Esophagus (tissue), 2 donors: Measurements from ENCODE around the gene VPS41. TPM values are rescaled to one million over a fixed set of nuclear protein-coding genes. Genes with fewer than 3 reads are reported as not detected.
"Not testable (repeated sequence)": the region's sequence is repeated elsewhere in the genome, so short reads cannot be mapped to it uniquely, and the experiment has no call there.

Source experiments
- H3K27ac ChIP-seq, 2 donors: one replicate each; pipeline ENCODE4 v1.5.1; 2013; ENCODE audit warnings: low read depth in 2 of 2, mild to moderate bottlenecking in 2 of 2, inconsistent platforms in 1 of 2, low read length in 1 of 2, moderate library complexity in 1 of 2
- H3K27me3 ChIP-seq, 2 donors: one replicate each; pipeline ENCODE4 v1.6.1; 2013; ENCODE audit warnings: low read length in 2 of 2, control low read depth in 1 of 2, mild to moderate bottlenecking in 1 of 2; ENCODE audit not compliant: insufficient read depth in 2 of 2, control insufficient read depth in 1 of 2
- H3K36me3 ChIP-seq, 2 donors: one replicate each; pipeline ENCODE4 v1.6.1; 2013; ENCODE audit warnings: low read length in 1 of 2; ENCODE audit not compliant: control insufficient read depth in 2 of 2, insufficient read depth in 2 of 2
- H3K4me1 ChIP-seq, 2 donors: one replicate each; pipeline ENCODE4 v1.6.1; 2013; ENCODE audit warnings: low read length in 1 of 2; ENCODE audit not compliant: control insufficient read depth in 2 of 2, insufficient read depth in 2 of 2
- H3K4me3 ChIP-seq, 2 donors: one replicate each; pipeline ENCODE4 v1.5.1; 2013; ENCODE audit warnings: low read length in 2 of 2, mild to moderate bottlenecking in 2 of 2, low read depth in 1 of 2, moderate library complexity in 1 of 2
- H3K9me3 ChIP-seq, 2 donors: one replicate each; pipeline ENCODE4 v1.6.1; 2013; ENCODE audit warnings: mild to moderate bottlenecking in 2 of 2, low read depth in 1 of 2, low read length in 1 of 2, moderate library complexity in 1 of 2; ENCODE audit not compliant: control insufficient read depth in 2 of 2, insufficient read depth in 1 of 2
- WGBS, 2 donors: extraction: QIAGEN DNeasy Blood & Tissue Kit; methylation state at CpG; one replicate each; pipeline ENCODE4 v1.1.7; 2013; 5-methylcytosine and 5-hydroxymethylcytosine counted together
- polyA plus RNA-seq, 2 donors: library from polyadenylated mRNA; stranded (reverse); fragments of 200-250 nt; gene quantifications; one replicate each; pipeline ENCODE4 v1.2.3, GENCODE V29; 2013
- donor health status: healthy with polysubstance abuse.
- donor health status: Bipolar disorder and iron deficiency.

The VPS41 gene
- polyA plus RNA-seq, 2 donors: 6.5 to 8.6 TPM

GRCh38 chr7:38863601-38864291, 45.2 kb downstream of the VPS41 start:
- Histone ChIP-seq H3K36me3 (peaks cover 0 to 5% of the 10 kb centered on the region in 2 donors), H3K9me3 (no peaks in the 10 kb centered on the region), H3K27ac (no peak overlapping the region), H3K4me3 (no peak overlapping the region), H3K4me1 (no peaks in the 10 kb centered on the region), H3K27me3 (no peaks in the 10 kb centered on the region)
- WGBS, 2 donors: 54 to 60% methylated on average over 7 of the region's 7 CpGs

DNA sequence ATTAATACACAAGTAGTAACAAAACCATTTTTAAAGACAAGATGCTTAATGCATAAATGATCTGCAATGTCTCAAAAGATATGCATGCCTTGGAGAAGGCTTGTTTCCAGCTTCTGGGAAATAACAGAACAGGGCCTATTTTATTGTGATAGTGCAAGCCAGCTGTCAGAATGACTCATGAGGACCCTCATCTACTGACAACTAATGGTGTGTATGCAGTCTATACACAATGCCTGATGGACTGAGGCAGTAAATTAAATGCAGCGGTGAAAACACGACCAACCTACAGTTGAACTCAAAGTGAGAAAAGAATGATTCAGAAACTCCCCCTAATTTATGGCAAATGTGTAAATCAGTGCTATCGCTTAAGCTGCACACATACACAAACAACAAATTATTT, 46.3 kb downstream of the VPS41 start:
- no peaks in the 10 kb centered on the region for H3K27me3 ChIP-seq
- WGBS, 2 donors: 87 to 91% methylated on average over 3 of the region's 3 CpGs
- no peak overlapping the region for H3K27ac ChIP-seq
- no peaks in the 10 kb centered on the region for H3K9me3 ChIP-seq
- no peaks in the 10 kb centered on the region for H3K4me1 ChIP-seq
- no peak overlapping the region for H3K4me3 ChIP-seq
- no peaks in the 10 kb centered on the region for H3K36me3 ChIP-seq

DNA sequence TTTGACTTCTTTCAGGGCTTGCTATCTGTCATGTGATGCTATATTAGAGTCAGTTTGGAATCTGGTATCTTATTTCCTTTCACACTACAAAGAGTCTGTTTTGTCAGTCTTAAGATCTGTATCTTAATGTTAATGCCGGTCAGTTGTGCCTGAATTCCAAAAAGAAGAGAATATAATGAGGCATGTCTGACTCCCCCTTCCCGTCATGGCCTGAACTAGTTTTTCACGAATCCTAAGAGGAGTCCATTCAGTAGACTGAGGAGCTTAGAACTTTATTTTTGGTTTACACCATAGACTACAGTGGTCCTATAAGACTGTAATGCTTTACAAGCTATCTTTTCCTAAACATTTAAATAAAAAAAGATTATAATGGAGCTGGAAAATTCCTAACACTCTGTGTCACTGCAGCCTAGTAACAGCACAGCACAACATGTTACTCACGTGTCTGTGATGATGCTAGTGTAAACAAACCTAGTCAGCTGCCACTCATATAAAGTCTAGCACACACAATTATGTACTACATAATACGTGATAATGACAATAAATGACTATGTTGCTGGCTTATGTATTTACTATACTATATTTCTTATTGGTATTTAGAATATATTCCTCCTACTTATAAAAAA, 50.6 kb downstream of the VPS41 start:
- H3K27ac ChIP-seq: no peak overlapping the region
- H3K27me3 ChIP-seq: no peaks in the 10 kb centered on the region
- no peaks in the 10 kb centered on the region for H3K36me3 ChIP-seq
- H3K4me1 ChIP-seq: no peaks in the 10 kb centered on the region
- H3K4me3 ChIP-seq: no peak overlapping the region
- WGBS, 2 donors: 68 to 80% methylated on average over 5 of the region's 5 CpGs
- H3K9me3 ChIP-seq: no peaks in the 10 kb centered on the region

DNA sequence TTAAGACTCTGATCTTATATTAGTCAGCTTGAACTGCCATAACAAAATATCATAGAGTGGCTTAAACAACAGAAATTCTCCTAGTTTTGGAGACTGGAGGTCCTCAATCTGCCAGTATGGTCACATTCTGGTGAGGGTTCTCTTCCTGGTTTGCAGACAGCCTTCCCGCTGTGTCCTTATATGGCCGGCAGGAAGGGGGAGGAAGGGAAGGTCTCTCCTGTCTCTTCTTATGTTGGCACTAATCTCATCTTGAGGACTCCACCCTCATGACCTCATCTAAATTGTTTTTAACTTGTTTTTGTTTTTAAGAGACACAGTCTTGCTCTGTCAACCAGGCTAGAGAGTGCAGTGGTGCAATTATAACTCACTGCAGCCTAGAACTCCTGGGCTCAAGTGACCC, 53.1 kb downstream of the VPS41 start:
- WGBS, 2 donors: 86 to 98% methylated on average over 2 of the region's 2 CpGs
- Histone ChIP-seq H3K4me3 (no peak overlapping the region), H3K4me1 (no peaks in the 10 kb centered on the region), H3K27me3 (no peaks in the 10 kb centered on the region), H3K27ac (no peak overlapping the region), H3K36me3 (no peaks in the 10 kb centered on the region), H3K9me3 (no peaks in the 10 kb centered on the region)

DNA sequence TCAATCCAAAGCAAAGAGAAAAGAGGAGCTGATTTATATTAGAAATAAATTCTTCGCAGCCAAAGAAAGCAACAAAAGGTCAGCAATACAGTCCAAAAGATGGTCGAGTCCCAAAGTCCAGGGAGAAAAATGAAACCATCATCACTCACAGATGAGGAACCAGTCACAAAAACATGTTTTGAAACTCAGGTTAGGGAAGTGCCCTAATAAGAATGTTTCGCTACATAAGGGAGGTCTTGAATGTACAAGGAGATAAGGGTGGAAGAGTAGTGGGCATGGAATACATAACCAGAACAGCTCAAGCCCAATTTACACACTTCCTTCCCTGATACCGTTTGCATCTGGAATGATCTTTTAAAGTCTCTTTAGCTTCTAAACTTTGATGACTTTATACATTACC, 53.6 kb downstream of the VPS41 start:
- no peaks in the 10 kb centered on the region for H3K4me1 ChIP-seq
- H3K4me3 ChIP-seq: no peak overlapping the region
- H3K27ac ChIP-seq: no peak overlapping the region
- no peaks in the 10 kb centered on the region for H3K27me3 ChIP-seq
- no peaks in the 10 kb centered on the region for H3K36me3 ChIP-seq
- WGBS, 2 donors: 85 to 86% methylated on average over 4 of the region's 4 CpGs
- no peaks in the 10 kb centered on the region for H3K9me3 ChIP-seq

DNA sequence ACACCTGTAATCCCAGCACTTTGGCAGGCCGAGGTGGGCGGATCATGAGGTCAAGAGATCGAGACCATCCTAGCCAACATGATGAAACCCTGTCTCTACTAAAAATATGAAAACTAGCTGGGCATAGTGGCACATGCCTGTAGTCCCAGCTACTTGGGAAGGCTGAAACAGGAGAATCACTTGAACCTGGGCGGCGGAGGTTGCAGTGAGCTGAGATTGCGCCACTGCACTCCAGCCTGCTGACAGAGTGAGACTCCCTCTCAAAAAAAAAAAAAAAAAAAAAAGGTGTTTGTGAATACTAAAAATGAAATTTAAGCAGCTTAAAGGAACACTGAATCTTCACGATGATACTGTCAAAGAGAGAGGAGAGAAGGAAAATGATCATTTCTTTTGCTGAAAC, 54.0 kb downstream of the VPS41 start:
- H3K27me3 ChIP-seq, H3K4me1 ChIP-seq, H3K27ac ChIP-seq, H3K9me3 ChIP-seq, H3K4me3 ChIP-seq, H3K36me3 ChIP-seq: not testable (repeated sequence)
- WGBS, 2 donors: 96% methylated on average over 7 of the region's 7 CpGs

- Histone ChIP-seq H3K27ac (no peak overlapping the region), H3K4me1 (peaks cover 0 to 2% of the 10 kb centered on the region in 2 donors), H3K27me3 (no peaks in the 10 kb centered on the region), H3K36me3 (peaks cover 0 to 3% of the 10 kb centered on the region in 2 donors), H3K9me3 (no peaks in the 10 kb centered on the region), H3K4me3 (no peak overlapping the region)
- 88 to 90% methylated on average over 2 of the region's 2 CpGs for WGBS, 2 donors
These were observed 57.7 kb downstream of the VPS41 start for GRCh38 chr7:38851321-38851720.

DNA sequence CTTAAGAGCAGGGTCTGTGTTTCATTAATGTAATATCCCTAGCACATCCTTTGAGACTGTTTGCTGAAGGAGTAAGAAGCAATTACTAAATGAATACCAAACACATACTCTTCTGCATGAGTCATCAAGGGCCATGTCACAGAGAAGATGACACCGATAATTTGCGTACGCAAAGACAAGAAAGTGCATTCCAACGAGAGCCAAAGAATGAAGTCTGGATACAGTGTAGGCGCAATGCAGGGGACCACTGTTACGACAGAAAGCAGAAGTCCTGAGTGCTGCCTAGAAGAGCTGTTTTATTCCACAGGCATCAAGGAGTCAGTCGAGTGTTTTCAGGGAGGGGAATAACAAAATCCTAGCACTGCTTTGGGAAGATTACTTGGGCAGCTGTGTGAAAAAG, 62.7 kb downstream of the VPS41 start:
- Histone ChIP-seq H3K36me3 (peaks cover 0 to 3% of the 10 kb centered on the region in 2 donors), H3K9me3 (no peaks in the 10 kb centered on the region), H3K27me3 (no peaks in the 10 kb centered on the region), H3K4me1 (peaks cover 0 to 2% of the 10 kb centered on the region in 2 donors), H3K27ac (no peak overlapping the region), H3K4me3 (no peak overlapping the region)
- 82 to 89% methylated on average over 7 of the region's 7 CpGs for WGBS, 2 donors

DNA sequence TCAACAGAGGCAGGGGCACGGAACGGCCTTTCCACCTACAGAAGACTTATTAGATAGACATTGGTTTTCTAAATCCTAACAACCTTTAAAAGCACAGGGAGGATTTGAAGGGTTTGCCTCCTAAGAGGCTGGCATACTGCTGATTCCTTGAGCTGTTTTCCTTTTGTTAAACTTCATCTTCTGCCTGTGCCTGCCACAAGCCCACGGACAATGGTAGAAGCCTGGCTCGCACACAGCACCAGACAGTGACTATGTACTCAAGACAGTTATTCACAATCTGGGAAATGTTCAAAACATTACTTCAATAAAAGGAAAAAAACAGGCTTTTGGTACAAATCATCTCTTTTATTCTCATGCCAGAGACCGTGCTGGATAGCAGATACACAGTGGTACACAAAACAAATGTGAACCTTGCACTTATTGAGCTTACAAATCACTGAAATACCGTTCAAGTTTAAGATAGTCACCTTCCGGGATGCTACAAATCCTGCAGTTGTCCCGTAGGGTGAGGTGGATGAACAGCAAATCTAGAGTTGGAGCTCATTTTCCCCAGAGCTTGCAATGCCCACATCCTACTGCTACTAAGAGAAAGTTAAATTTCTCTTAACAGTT, 63.9 kb downstream of the VPS41 start:
- Histone ChIP-seq H3K9me3 (no peaks in the 10 kb centered on the region), H3K36me3 (peaks cover 0 to 3% of the 10 kb centered on the region in 2 donors), H3K27me3 (no peaks in the 10 kb centered on the region), H3K4me1 (peaks cover 0 to 2% of the 10 kb centered on the region in 2 donors), H3K4me3 (no peak overlapping the region), H3K27ac (no peak overlapping the region)
- WGBS, 2 donors: 94 to 96% methylated on average over 8 of the region's 8 CpGs

DNA sequence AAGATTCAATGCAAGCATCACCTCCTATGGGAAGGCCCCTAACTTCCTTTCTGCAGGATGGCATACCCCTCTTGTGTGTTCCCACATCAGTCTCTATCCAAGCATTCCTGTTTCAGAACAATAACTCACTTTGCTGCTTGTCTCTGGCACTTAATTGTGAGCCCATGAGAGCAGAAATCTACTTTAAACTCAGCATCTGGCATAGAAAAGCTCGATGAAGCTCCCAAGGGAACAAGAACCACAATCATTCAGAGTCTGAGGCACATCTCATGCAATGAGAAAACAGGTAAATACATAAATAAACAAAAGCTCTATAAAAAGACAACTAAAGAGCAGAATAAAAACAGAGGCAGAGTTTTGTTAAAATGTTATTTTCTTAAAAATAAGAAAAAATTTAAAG, 66.2 kb downstream of the VPS41 start:
- 77 to 91% methylated on average over 1 of the region's 1 CpG for WGBS, 2 donors
- no peaks in the 10 kb centered on the region for H3K9me3 ChIP-seq
- no peaks in the 10 kb centered on the region for H3K27me3 ChIP-seq
- no peak overlapping the region for H3K4me3 ChIP-seq
- H3K36me3 ChIP-seq: no peaks in the 10 kb centered on the region
- H3K4me1 ChIP-seq: no peaks in the 10 kb centered on the region
- H3K27ac ChIP-seq: no peak overlapping the region
